Myometrial cell (primary cell): Measurements from ENCODE around the gene TP53BP1. TPM values are rescaled to one million over a fixed set of nuclear protein-coding genes. Genes with fewer than 3 reads are reported as not detected.

ENCODE experiments used
- total RNA-seq: library from RNA; depleted of rRNA; stranded (reverse); fragments of >200 nt; gene quantifications from 2 replicates; pipeline ENCODE4 v1.2.3, GENCODE V29; 2015

The TP53BP1 gene
- total RNA-seq = 38.9 and 52.3 TPM in 2 replicates

GRCh38 chr15:43492673-43493601 lies at the start of gene TP53BP1:
TSS of gene TP53BP1 (minus strand) at chr15:43493156. CDS start at chr15:43493043, 113 bp downstream.

GRCh38 chr15:43517354-43518196 lies 24.6 kb upstream of the TP53BP1 start, which contains the start of gene MAP1A:
TSS of gene MAP1A (plus strand) at chr15:43517608. CDS start at chr15:43521474, 3,866 bp downstream.

GRCh38 chr15:43370975-43371974 lies 121.7 kb downstream of the TP53BP1 start, which contains the start of the genes TUBGCP4 and ZSCAN29:
TSS of gene TUBGCP4 (plus strand) at chr15:43371101. CDS start at chr15:43371355, 254 bp downstream.
TSS of gene ZSCAN29 (minus strand) at chr15:43371043. CDS start at chr15:43369913, 1,130 bp downstream.

Other genes with a start within 250 kb of the TP53BP1 start
- gene TGM5, start 226.2 kb downstream of the TP53BP1 start, total RNA-seq = not detected in 2 replicates
- gene TGM7, start 190.9 kb downstream of the TP53BP1 start, total RNA-seq = not detected in 2 replicates
- 4.6 and 8.0 TPM in 2 replicates for gene LCMT2, start 162.6 kb downstream of the TP53BP1 start, total RNA-seq
- gene ZSCAN29, start 122.1 kb downstream of the TP53BP1 start, total RNA-seq = 5.7 and 14.4 TPM in 2 replicates
- 6.1 and 10.3 TPM in 2 replicates for gene TUBGCP4, start 122.1 kb downstream of the TP53BP1 start, total RNA-seq
- gene MAP1A, start 24.5 kb upstream of the TP53BP1 start, total RNA-seq = 30.6 and 36.9 TPM in 2 replicates
- gene PPIP5K1, start 97.1 kb upstream of the TP53BP1 start, total RNA-seq = 6.6 and 15.2 TPM in 2 replicates
- not detected in 2 replicates for gene CKMT1B, start 100.9 kb upstream of the TP53BP1 start, total RNA-seq
- gene STRC, start 125.6 kb upstream of the TP53BP1 start, total RNA-seq = not detected in 2 replicates
- 0.58 and 2.1 TPM in 2 replicates for gene CATSPER2, start 155.7 kb upstream of the TP53BP1 start, total RNA-seq
- gene CKMT1A, start 200.7 kb upstream of the TP53BP1 start, total RNA-seq = not detected in 2 replicates